ENCODE data around the gene DLEC1.

DNA sequence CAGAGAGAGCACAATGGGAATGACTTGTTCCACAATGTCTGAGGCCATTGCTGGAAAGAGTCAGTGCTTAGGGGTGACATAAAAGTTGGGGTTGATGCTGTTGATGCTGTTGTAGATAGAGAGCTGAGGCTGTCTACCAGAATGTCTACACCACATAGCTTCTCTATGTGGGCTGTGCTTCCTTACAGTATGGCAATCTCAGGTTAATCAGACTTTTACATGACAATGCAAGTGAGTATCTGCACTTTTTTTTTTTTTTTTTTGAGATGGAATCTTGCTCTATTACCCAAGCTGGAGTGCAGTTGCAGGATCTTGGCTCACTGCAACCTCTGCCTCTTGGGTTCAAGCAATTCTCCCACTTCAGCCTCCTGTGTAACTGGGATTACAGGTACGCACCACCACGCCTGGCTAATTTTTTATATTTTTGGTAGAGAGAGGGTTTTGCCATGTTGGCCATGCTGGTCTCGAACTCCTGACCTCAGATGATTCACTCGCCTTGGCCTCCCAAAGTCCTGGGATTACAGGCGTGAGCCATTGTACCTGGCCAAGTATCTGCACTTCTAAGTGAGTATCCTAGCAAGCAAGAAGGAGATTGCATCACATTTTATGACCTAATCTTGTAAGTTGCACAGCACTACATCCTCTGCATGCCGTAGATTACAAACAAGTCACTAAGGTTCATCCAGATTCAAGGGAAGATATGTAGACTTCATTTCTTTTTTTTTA is 28.7 kb downstream of the DLEC1 start:
- TF ChIP-seq CTCF (IDR thresholded peaks at IDR 0.05) (no peak), EP300 (IDR thresholded peaks at IDR 0.05) (no peak), POLR2AphosphoS5 (IDR thresholded peaks at IDR 0.05) (no peak)
